GM23248 (cell line): ENCODE results near the gene SYCE3. TPM values are rescaled to one million over a fixed set of nuclear protein-coding genes. Genes with fewer than 3 reads are reported as not detected.

Source experiments
- DNase-seq: peaks from one replicate; pipeline ENCODE4 v3.0.0-alpha.2; 2015
- H2AFZ ChIP-seq: fragments of 200-600 bp; sonication (generic); 2 replicates; pipeline ENCODE4 v1.6.1; 2016; ENCODE audit warnings: antibody characterized with exemption
- H3F3A ChIP-seq: fragments of 200-600 bp; sonication (generic); 2 replicates; pipeline ENCODE4 v1.6.1; 2016; ENCODE audit warnings: mild to moderate bottlenecking, antibody characterized with exemption, mixed run types; ENCODE audit not compliant: insufficient read depth
- H3K27ac ChIP-seq: fragments of 200-600 bp; sonication (generic); 2 replicates; pipeline ENCODE4 v1.5.1; 2016; ENCODE audit warnings: mild to moderate bottlenecking
- H3K27me3 ChIP-seq: fragments of 200-600 bp; sonication (generic); replicated peaks from 2 replicates; pipeline ENCODE4 v1.6.1; 2016; ENCODE audit warnings: mild to moderate bottlenecking; ENCODE audit not compliant: insufficient read depth
- H3K36me3 ChIP-seq: fragments of 200-600 bp; sonication (generic); 2 replicates; pipeline ENCODE4 v1.6.1; 2016; ENCODE audit warnings: low read depth, mild to moderate bottlenecking
- H3K4me1 ChIP-seq: fragments of 200-600 bp; sonication (generic); 2 replicates; pipeline ENCODE4 v1.6.1; 2016; ENCODE audit warnings: mild to moderate bottlenecking; ENCODE audit not compliant: insufficient read depth
- H3K4me2 ChIP-seq: fragments of 200-600 bp; sonication (generic); one replicate; pipeline ENCODE4 v1.6.1; 2016; ENCODE audit warnings: mild to moderate bottlenecking; ENCODE audit not compliant: unreplicated experiment
- H3K4me3 ChIP-seq: fragments of 200-600 bp; sonication (generic); 2 replicates; pipeline ENCODE4 v1.5.1; 2016; ENCODE audit warnings: mild to moderate bottlenecking
- H3K79me2 ChIP-seq: fragments of 200-600 bp; sonication (generic); 2 replicates; pipeline ENCODE4 v1.6.1; 2016; ENCODE audit warnings: mild to moderate bottlenecking; ENCODE audit not compliant: insufficient read depth
- H3K9ac ChIP-seq: fragments of 200-600 bp; sonication (generic); 2 replicates; pipeline ENCODE4 v1.6.1; 2016; ENCODE audit warnings: mild to moderate bottlenecking
- H3K9me2 ChIP-seq: fragments of 200-600 bp; sonication (generic); 2 replicates; pipeline ENCODE4 v1.6.1; 2016; ENCODE audit warnings: mixed run types, mild to moderate bottlenecking, moderate library complexity; ENCODE audit not compliant: insufficient read depth
- H3K9me3 ChIP-seq: fragments of 200-600 bp; sonication (generic); one replicate; pipeline ENCODE4 v1.6.1; 2017; ENCODE audit warnings: low read depth
- H4K20me1 ChIP-seq: fragments of 200-600 bp; sonication (generic); 2 replicates; pipeline ENCODE4 v1.6.0; 2016; ENCODE audit not compliant: insufficient read depth
- EZH2 ChIP-seq: fragments of 200-600 bp; sonication (generic); IDR thresholded peaks from 2 replicates; pipeline ENCODE4 v1.6.1; 2018; ENCODE audit warnings: antibody characterized with exemption, mild to moderate bottlenecking; ENCODE audit not compliant: insufficient read depth, poor library complexity, severe bottlenecking
- EZH2phosphoT487 ChIP-seq: fragments of 200-600 bp; sonication (generic); IDR thresholded peaks from 2 replicates; pipeline ENCODE4 v1.6.1; 2018; ENCODE audit warnings: antibody characterized with exemption, moderate library complexity, mild to moderate bottlenecking, low read depth; ENCODE audit not compliant: insufficient read depth
- WGBS, 2 experiments: methylation state at CpG; one replicate each; pipeline ENCODE4 v1.1.6; 2015 to 2017; ENCODE audit warnings: low lambda C conversion rate in 2 of 2, low coverage in 1 of 2; ENCODE audit errors: missing lambda C conversion rate in 2 of 2; 5-methylcytosine and 5-hydroxymethylcytosine counted together
- in situ Hi-C: fragments of 300-500 bp; cut with MboI; formaldehyde crosslinking; loops from 2 replicates; pipeline ENCODE4 v1.15.0; 2020
- polyA plus RNA-seq: library from polyadenylated mRNA; unstranded; fragments of >200 nt; fragmentation: Nextera tagmentation; extraction: Ambion mirVana; gene quantifications from 2 replicates; pipeline ENCODE4 v1.2.1, GENCODE V29; 2016
- total RNA-seq: library from RNA; depleted of rRNA; stranded (reverse); fragments of >200 nt; shearing (Covaris generic); gene quantifications from 2 replicates; pipeline ENCODE4 v1.2.3, GENCODE V29; 2014

Gene SYCE3
- total and polyA plus RNA-seq, 2 experiments from 2014 or later = 0.80 TPM; not detected in 1

DNA sequence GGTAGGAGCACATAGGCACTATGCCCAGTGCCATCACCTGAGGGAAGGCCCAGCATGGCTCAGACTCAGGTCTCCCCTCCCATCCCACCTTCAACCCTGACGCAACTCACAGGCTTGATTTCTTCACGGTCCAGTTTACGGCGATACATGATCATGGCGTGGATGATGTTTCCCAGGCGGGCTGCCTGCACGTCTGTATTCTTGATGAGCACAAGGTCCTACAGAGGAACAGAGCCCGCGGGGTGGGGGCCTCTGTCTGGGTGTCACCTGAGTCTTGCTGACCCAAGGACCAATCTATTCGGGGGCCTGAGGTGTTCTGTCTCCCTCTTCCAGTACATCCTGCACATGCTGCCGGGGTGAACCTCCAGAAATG lies 11.7 kb upstream of the SYCE3 start:
- Histone ChIP-seq H3K9me2 (no peaks in the 10 kb centered on the region), H3K9ac (no peak overlapping the region), H3K9me3 (no peaks in the 10 kb centered on the region), H3K27me3 (no peaks in the 10 kb centered on the region), H4K20me1 (no peaks in the 10 kb centered on the region), H2AFZ (no peak overlapping the region), H3K4me3 (no peak overlapping the region), H3K4me1 (peaks cover 14% of the 10 kb centered on the region), H3K4me2 (no peak overlapping the region), H3F3A (no peaks in the 10 kb centered on the region), H3K79me2 (no peaks in the 10 kb centered on the region), H3K36me3 (no peaks in the 10 kb centered on the region), H3K27ac (no peak overlapping the region)
- in situ Hi-C loops = no loop called here
- no peak for DNase-seq
- no peak for TF ChIP-seq EZH2phosphoT487
- no peak for TF ChIP-seq EZH2
- WGBS, 2 experiments = 91 to 93% methylated on average over 11 of the region's 11 CpGs

DNA sequence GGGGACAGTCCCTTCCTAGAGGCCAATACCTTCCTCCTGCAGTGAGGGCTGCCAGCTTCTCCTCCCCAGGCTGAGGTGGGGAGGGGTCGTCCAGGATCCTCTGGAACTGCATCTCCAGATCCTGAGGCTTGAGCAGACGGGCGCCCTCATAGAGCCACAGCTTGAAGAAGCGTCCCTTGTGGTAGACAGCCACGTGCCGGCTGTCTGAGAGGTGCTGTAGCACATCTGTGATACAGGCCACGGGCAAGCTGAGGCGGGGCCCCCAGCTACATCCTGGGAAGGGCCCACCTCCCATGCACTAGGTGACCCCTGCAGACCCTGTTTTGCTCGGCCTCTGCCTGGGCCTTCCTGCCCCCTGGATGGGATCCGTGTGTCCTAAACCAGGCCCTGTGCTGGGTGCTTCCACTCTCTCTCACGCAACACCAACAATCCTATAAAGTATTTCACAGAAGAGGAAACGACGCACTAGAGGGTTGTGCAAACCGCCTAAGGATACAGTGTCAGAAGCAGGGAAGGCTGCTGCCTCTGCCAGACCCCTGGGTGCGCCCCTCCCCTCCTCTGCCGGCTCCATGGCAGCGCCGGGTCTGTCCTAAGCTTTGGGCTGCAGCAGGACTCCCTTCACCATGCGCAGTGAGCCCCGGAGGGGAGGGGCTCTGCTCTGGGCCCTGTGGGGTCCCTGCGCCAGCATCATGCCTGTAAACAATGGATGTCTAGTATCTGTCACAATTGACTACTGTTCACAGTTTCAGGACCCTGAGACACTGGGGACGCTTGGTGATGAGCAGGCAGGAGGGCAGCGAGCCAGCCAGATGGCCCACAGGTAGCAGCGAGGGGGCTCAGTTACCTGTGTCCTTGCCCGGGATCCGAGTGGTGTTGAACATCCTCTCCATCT lies 11.0 kb upstream of the SYCE3 start:
- H3K9me3 ChIP-seq = no peaks in the 10 kb centered on the region
- H3F3A ChIP-seq = no peaks in the 10 kb centered on the region
- in situ Hi-C loops = no loop called here
- TF ChIP-seq EZH2 (no peak), EZH2phosphoT487 (no peak)
- 78 to 79% methylated on average over 22 to 26 of the region's 26 CpGs for WGBS, 2 experiments
- DNase-seq = no peak
- no peak overlapping the region for H3K4me2 ChIP-seq
- H2AFZ ChIP-seq = no peak overlapping the region
- no peaks in the 10 kb centered on the region for H3K79me2 ChIP-seq
- no peak overlapping the region for H3K4me3 ChIP-seq
- H4K20me1 ChIP-seq = no peaks in the 10 kb centered on the region
- no peaks in the 10 kb centered on the region for H3K9me2 ChIP-seq
- H3K4me1 ChIP-seq = peaks cover 7% of the 10 kb centered on the region
- H3K9ac ChIP-seq = no peak overlapping the region
- no peaks in the 10 kb centered on the region for H3K27me3 ChIP-seq
- H3K36me3 ChIP-seq = no peaks in the 10 kb centered on the region
- H3K27ac ChIP-seq = no peak overlapping the region

- no peak overlapping the region for H3K9ac ChIP-seq
- no peak for DNase-seq
- H3K9me3 ChIP-seq = no peaks in the 10 kb centered on the region
- H3K4me1 ChIP-seq = no peaks in the 10 kb centered on the region; the same call in 1 of the 2 replicates
- in situ Hi-C loops = no loop called here
- no peak overlapping the region for H3K27ac ChIP-seq
- H2AFZ ChIP-seq = no peak overlapping the region
- no peaks in the 10 kb centered on the region for H4K20me1 ChIP-seq
- no peak overlapping the region for H3K4me3 ChIP-seq
- H3K9me2 ChIP-seq = no peaks in the 10 kb centered on the region
- 84 to 85% methylated on average over 10 to 11 of the region's 11 CpGs for WGBS, 2 experiments
- H3K4me2 ChIP-seq = no peak overlapping the region
- H3K27me3 ChIP-seq = no peaks in the 10 kb centered on the region
- H3K36me3 ChIP-seq = no peaks in the 10 kb centered on the region
- TF ChIP-seq EZH2 = no peak
- no peak for TF ChIP-seq EZH2phosphoT487
- no peaks in the 10 kb centered on the region for H3K79me2 ChIP-seq
- no peaks in the 10 kb centered on the region for H3F3A ChIP-seq
These were observed 10.2 kb upstream of the SYCE3 start for GRCh38 chr22:50572965-50573364.

DNA sequence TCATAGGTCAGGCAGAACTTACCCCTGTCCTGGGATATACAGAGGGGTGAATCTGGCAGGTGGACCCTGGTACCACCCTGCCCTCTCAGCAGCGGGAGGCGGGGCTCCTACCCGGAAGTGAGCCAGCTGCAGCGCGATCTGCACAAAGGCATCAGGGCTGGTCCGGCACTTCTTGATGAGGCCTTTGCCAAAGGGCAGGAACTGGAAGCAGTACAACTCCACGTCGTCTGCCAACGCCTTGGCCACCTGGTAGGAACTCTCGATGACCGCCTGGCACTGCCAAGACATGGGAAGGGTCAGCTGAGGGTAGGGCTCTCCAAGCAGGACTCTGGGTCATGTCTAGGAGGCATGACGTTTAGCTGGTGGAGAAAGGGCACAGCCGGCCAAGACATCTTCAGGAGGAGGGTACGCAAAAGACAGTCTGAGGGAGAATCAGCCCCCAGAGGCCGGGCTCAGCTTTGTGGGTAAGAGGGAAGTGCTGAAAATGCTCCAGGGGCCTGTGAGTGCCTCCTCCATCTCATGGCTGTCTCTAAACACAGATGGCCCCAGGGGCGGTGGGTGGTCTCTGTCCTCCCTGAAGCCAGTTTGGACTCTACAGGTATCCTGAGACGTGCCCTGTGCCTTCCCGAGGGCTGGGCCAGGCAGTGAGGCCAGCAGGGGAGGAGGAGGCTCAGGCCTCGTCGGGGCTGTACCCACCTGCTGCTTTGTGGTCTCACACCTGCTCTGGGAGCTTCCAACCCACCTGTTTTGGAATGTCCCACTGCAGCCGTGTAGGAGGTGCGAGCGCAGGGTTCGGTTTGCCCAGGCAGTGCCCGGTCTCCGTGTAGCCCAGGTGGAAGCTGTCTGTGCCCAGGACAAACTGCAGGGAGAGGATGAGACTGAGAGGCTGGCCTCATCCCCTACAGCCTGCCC lies 8.8 kb upstream of the SYCE3 start:
- Histone ChIP-seq H3K4me3 (no peak overlapping the region), H4K20me1 (no peaks in the 10 kb centered on the region), H3K9ac (no peak overlapping the region), H3K9me2 (no peaks in the 10 kb centered on the region), H3F3A (no peaks in the 10 kb centered on the region), H3K4me2 (no peak overlapping the region), H3K36me3 (no peaks in the 10 kb centered on the region), H3K79me2 (no peaks in the 10 kb centered on the region), H3K9me3 (no peaks in the 10 kb centered on the region), H3K4me1 (no peaks in the 10 kb centered on the region), H2AFZ (no peak overlapping the region), H3K27ac (no peak overlapping the region), H3K27me3 (no peaks in the 10 kb centered on the region)
- 78 to 80% methylated on average over 26 of the region's 26 CpGs for WGBS, 2 experiments
- in situ Hi-C loops = no loop called here
- no peak for DNase-seq
- TF ChIP-seq EZH2phosphoT487 = no peak
- no peak for TF ChIP-seq EZH2
